SK-N-SH (cell line): Measurements from ENCODE around the gene SERINC2. TPM values are rescaled to one million over a fixed set of nuclear protein-coding genes. Genes with fewer than 3 reads are reported as not detected.

Source experiments
- CTCF ChIA-PET: fragments of 300-600, 350-600 bp; formaldehyde crosslinking; extraction: SDS; loops from one replicate; lab custom pipeline; 2021; lab: Yijun Ruan, JAX
- POLR2A ChIA-PET: fragments of 350-600 bp; sonication (Branson Sonifier 250); formaldehyde crosslinking; extraction: SDS; loops from one replicate; lab custom pipeline; 2020; ENCODE audit warnings: antibody characterized with exemption, inconsistent platforms; lab: Yijun Ruan, JAX
- DNase-seq: peaks from one replicate; pipeline ENCODE4 v3.0.0; 2012
- H2AFZ ChIP-seq: fragments of 200-600 bp; sonication (generic); 2 replicates; pipeline ENCODE4 v1.8.1; 2016; ENCODE audit warnings: antibody characterized with exemption, mild to moderate bottlenecking, low read depth
- H3F3A ChIP-seq: fragments of 200-600 bp; sonication (generic); replicated peaks from 2 replicates; pipeline ENCODE3; 2016; ENCODE audit warnings: antibody characterized with exemption, mild to moderate bottlenecking; ENCODE audit not compliant: insufficient read depth
- H3K27ac ChIP-seq, 2 experiments: fragments of 200-500 bp in 1 of 2; fragments of 200-600 bp in 1 of 2; sonication (Bioruptor generic) in 1 of 2; sonication (generic), shearing (Covaris generic) in 1 of 2; 2 replicates each; pipeline versions ENCODE4 v1.5.1 to v1.6.1; 2014 to 2016; ENCODE audit warnings: low read depth in 2 of 2, inconsistent platforms in 1 of 2, low read length in 1 of 2, mild to moderate bottlenecking in 1 of 2, mixed read lengths in 1 of 2
- H3K27me3 ChIP-seq: fragments of 200-600 bp; sonication (generic), shearing (Covaris generic); 2 replicates; pipeline ENCODE4 v1.6.1; 2016; ENCODE audit warnings: mixed run types; ENCODE audit not compliant: insufficient read depth
- H3K36me3 ChIP-seq, 2 experiments: fragments of 200-500 bp in 1 of 2; fragments of 200-600 bp in 1 of 2; sonication (Bioruptor generic) in 1 of 2; sonication (generic) in 1 of 2; replicated peaks in 1 of 2; 2 replicates each; pipeline versions ENCODE3 to v1.5.1; 2014 to 2016; ENCODE audit warnings: low read length in 1 of 2, mild to moderate bottlenecking in 1 of 2; ENCODE audit not compliant: insufficient read depth in 2 of 2, control insufficient read depth in 1 of 2
- H3K4me1 ChIP-seq, 2 experiments: fragments of 200-500 bp in 1 of 2; fragments of 200-600 bp in 1 of 2; sonication (Bioruptor generic) in 1 of 2; sonication (generic), shearing (Covaris generic) in 1 of 2; 2 replicates each; pipeline versions ENCODE4 v1.5.1 to v1.6.1; 2014 to 2016; ENCODE audit warnings: low read depth in 1 of 2, low read length in 1 of 2, mixed run types in 1 of 2; ENCODE audit not compliant: insufficient read depth in 2 of 2, control insufficient read depth in 1 of 2
- H3K4me2 ChIP-seq: fragments of 200-600 bp; sonication (generic), shearing (Covaris generic); 2 replicates; pipeline ENCODE4 v1.6.1; 2017; ENCODE audit warnings: mixed run types
- H3K4me3 ChIP-seq, 2 experiments: fragments of 200-500 bp in 1 of 2; fragments of 200-600 bp in 1 of 2; sonication (Bioruptor generic) in 1 of 2; sonication (generic), shearing (Covaris generic) in 1 of 2; 2 replicates each; pipeline versions ENCODE4 v1.5.1 to v1.8.1; 2014 to 2016; ENCODE audit warnings: low read depth in 2 of 2, inconsistent platforms in 1 of 2, low read length in 1 of 2, mild to moderate bottlenecking in 1 of 2, mixed read lengths in 1 of 2, moderate library complexity in 1 of 2
- H3K79me2 ChIP-seq: fragments of 200-600 bp; sonication (generic); 2 replicates; pipeline ENCODE4 v1.8.1; 2017; ENCODE audit warnings: mild to moderate bottlenecking; ENCODE audit not compliant: insufficient read depth
- H3K9ac ChIP-seq: fragments of 200-600 bp; sonication (generic); 2 replicates; pipeline ENCODE4 v1.6.1; 2017; ENCODE audit warnings: mixed run types
- H3K9me2 ChIP-seq: fragments of 200-600 bp; sonication (generic); 2 replicates; pipeline ENCODE4 v1.6.1; 2017; ENCODE audit warnings: mixed run types
- H3K9me3 ChIP-seq: fragments of 200-600 bp; sonication (generic); 2 replicates; pipeline ENCODE4 v1.6.1; 2017; ENCODE audit warnings: mixed run types, mild to moderate bottlenecking, moderate library complexity
- H4K20me1 ChIP-seq: fragments of 200-600 bp; sonication (generic); 2 replicates; pipeline ENCODE4 v1.6.1; 2017; ENCODE audit warnings: mild to moderate bottlenecking, mixed run types; ENCODE audit not compliant: insufficient read depth
- CTCF ChIP-seq: fragments of 200-600 bp; sonication (generic); IDR thresholded peaks from 2 replicates; pipeline ENCODE4 v1.6.1; 2017; ENCODE audit warnings: antibody characterized with exemption, mild to moderate bottlenecking, moderate library complexity
- ELF1 ChIP-seq: IDR thresholded peaks from 2 replicates; pipeline ENCODE4 v1.4.0; 2012
- EP300 ChIP-seq, 2 experiments: IDR thresholded peaks; 2 replicates each; pipeline versions ENCODE4 v1.4.0 to v1.6.1; 2012; ENCODE audit warnings: borderline replicate concordance in 1 of 2, low read depth in 1 of 2, low read length in 1 of 2
- FOXM1 ChIP-seq: IDR thresholded peaks from 2 replicates; pipeline ENCODE4 v1.4.0; 2012; ENCODE audit warnings: low read depth, mild to moderate bottlenecking
- GABPA ChIP-seq: IDR thresholded peaks from 2 replicates; pipeline ENCODE4 v1.4.0; 2012; ENCODE audit warnings: low read depth, mild to moderate bottlenecking
- GATA2 ChIP-seq: sonication (generic); formaldehyde crosslinking; IDR thresholded peaks from 2 replicates; pipeline ENCODE4 v1.5.0; 2020; ENCODE audit warnings: mild to moderate bottlenecking, missing genetic modification reagents
- IRF3 ChIP-seq: fragments of 150-350 bp; IDR thresholded peaks from 2 replicates; pipeline ENCODE4 v1.6.1; 2016; ENCODE audit warnings: mild to moderate bottlenecking, low read depth, low read length
- JUND ChIP-seq: IDR thresholded peaks from 2 replicates; pipeline ENCODE4 v1.4.0; 2012
- MEF2A ChIP-seq: IDR thresholded peaks from 2 replicates; pipeline ENCODE4 v1.4.0; 2012; ENCODE audit warnings: low read depth, borderline replicate concordance
- MXI1 ChIP-seq: IDR thresholded peaks from 2 replicates; pipeline ENCODE4 v1.6.1; 2012; ENCODE audit warnings: mild to moderate bottlenecking, low read depth, low read length, improper control_type of control experiment
- NFIC ChIP-seq: IDR thresholded peaks from 2 replicates; pipeline ENCODE4 v1.4.0; 2012; ENCODE audit warnings: borderline replicate concordance
- PBX3 ChIP-seq: IDR thresholded peaks from 2 replicates; pipeline ENCODE4; 2012
- REST ChIP-seq: IDR thresholded peaks from 2 replicates; pipeline ENCODE4 v1.6.1; 2012; ENCODE audit warnings: mild to moderate bottlenecking, low read depth, low read length, moderate library complexity
- RXRA ChIP-seq: IDR thresholded peaks from 2 replicates; pipeline ENCODE4 v1.4.0; 2012; ENCODE audit warnings: low read depth, mild to moderate bottlenecking, borderline replicate concordance
- TAF1 ChIP-seq: IDR thresholded peaks from 2 replicates; pipeline ENCODE4 v1.6.1; 2012; ENCODE audit warnings: low read depth, mild to moderate bottlenecking, low read length, moderate library complexity, borderline replicate concordance
- TEAD4 ChIP-seq: IDR thresholded peaks from 2 replicates; pipeline ENCODE4 v1.4.0; 2012; ENCODE audit warnings: mild to moderate bottlenecking, borderline replicate concordance; ENCODE audit not compliant: insufficient read depth
- YY1 ChIP-seq: IDR thresholded peaks from 2 replicates; pipeline ENCODE4 v1.4.0; 2012; ENCODE audit warnings: low read depth, mild to moderate bottlenecking
- WGBS: methylation state at CpG from one replicate; pipeline ENCODE4 v1.1.6; 2017; ENCODE audit warnings: low lambda C conversion rate; 5-methylcytosine and 5-hydroxymethylcytosine counted together
- polyA plus RNA-seq, 3 experiments: library from polyadenylated mRNA; depleted of rRNA; stranded (reverse); fragments of >200 nt; gene quantifications; 2 replicates each; pipeline ENCODE4 v1.2.3, GENCODE V29; 2012

SERINC2 gene
- polyA plus RNA-seq, 1 of the 3 experiments (the other 2 are of a cell fraction), result 22.2 TPM

- Histone ChIP-seq H2AFZ (no peak overlapping the region), H3K9me2 (no peaks in the 10 kb centered on the region), H3K36me3 (no peaks in the 10 kb centered on the region), H3K4me1 (no peaks in the 10 kb centered on the region; a peak in 1 of 4 replicates), H3K27me3 (no peaks in the 10 kb centered on the region; the same call in 1 of the 2 replicates), H3K79me2 (no peaks in the 10 kb centered on the region), H4K20me1 (no peaks in the 10 kb centered on the region), H3K4me3 (no peak overlapping the region), H3K4me2 (no peak overlapping the region), H3K27ac (no peak overlapping the region), H3F3A (no peaks in the 10 kb centered on the region), H3K9ac (no peak overlapping the region), H3K9me3 (no peaks in the 10 kb centered on the region)
- ChIA-PET POLR2A (no interaction called here), CTCF (interaction anchor here (0.8 to 2.4 kb wide), 4 partner anchors 15 to 256 kb away, joined by 3 to 16 read pairs (median 6); no protein-coding TSS in a partner anchor)
- no peak for DNase-seq
- WGBS, result 70% methylated on average over 8 of the region's 9 CpGs
- TF ChIP-seq JUND (no peak), CTCF (no peak), PBX3 (no peak), NFIC (no peak), EP300 (IDR thresholded peaks at IDR 0.05; ENCODE audit: borderline replicate concordance in 1 of 2, low read depth in 1 of 2, low read length in 1 of 2) (no peak), TAF1 (no peak), RXRA (no peak), TEAD4 (no peak), IRF3 (no peak), MEF2A (no peak)
Observed at GRCh38 chr1:31436596-31437432, 23.8 kb downstream of the SERINC2 start.

- Histone ChIP-seq H3K27me3 (no peaks in the 10 kb centered on the region; the same call in 1 of the 2 replicates), H3K4me1 (no peaks in the 10 kb centered on the region; a peak in 1 of 4 replicates), H3K79me2 (no peaks in the 10 kb centered on the region), H3K4me3 (no peak overlapping the region), H3K27ac (no peak overlapping the region), H4K20me1 (no peaks in the 10 kb centered on the region), H3K9me3 (no peaks in the 10 kb centered on the region), H3K36me3 (no peaks in the 10 kb centered on the region), H2AFZ (no peak overlapping the region), H3K4me2 (no peak overlapping the region), H3K9ac (no peak overlapping the region), H3K9me2 (no peaks in the 10 kb centered on the region), H3F3A (no peaks in the 10 kb centered on the region)
- ChIA-PET POLR2A (no interaction called here), CTCF (interaction anchor here (0.8 to 2.4 kb wide), 3 partner anchors 16 to 257 kb away, joined by 3 to 16 read pairs (median 8); no protein-coding TSS in a partner anchor)
- no peak for DNase-seq
- WGBS, result 75% methylated on average over 10 of the region's 11 CpGs
- TF ChIP-seq GATA2 (no peak), YY1 (no peak), MXI1 (no peak), REST (no peak), JUND (no peak), GABPA (no peak), FOXM1 (no peak), ELF1 (no peak)
Observed at GRCh38 chr1:31437433-31438037, 24.5 kb downstream of the SERINC2 start.
